Spleen (tissue), 11 donors: ENCODE data around the gene GMDS. TPM values are rescaled to one million over a fixed set of nuclear protein-coding genes. Genes with fewer than 3 reads are reported as not detected.

Source experiments
- DNase-seq: peaks from one replicate; pipeline ENCODE4 v3.0.0-alpha.2; 2020
- H3K27ac ChIP-seq, 8 donors: fragments of 200-600 bp; sonication (generic) in 7 of 8; 1 replicate in 4 of 8; 2 replicates in 4 of 8; pipeline versions ENCODE4 v1.5.0 to v1.8.0; 2016 to 2021; ENCODE audit warnings: inconsistent platforms in 4 of 8, mild to moderate bottlenecking in 4 of 8, moderate library complexity in 1 of 8
- H3K27me3 ChIP-seq, 7 donors: fragments of 200-600 bp; sonication (generic) in 6 of 7; replicated peaks in 1 of 7; 1 replicate in 4 of 7; 2 replicates in 3 of 7; pipeline versions ENCODE4 v1.5.0 to v1.8.0; 2016 to 2021; ENCODE audit warnings: inconsistent platforms in 3 of 7, mild to moderate bottlenecking in 1 of 7
- H3K36me3 ChIP-seq, 6 donors: fragments of 200-600 bp; sonication (generic) in 5 of 6; 1 replicate in 4 of 6; 2 replicates in 2 of 6; pipeline versions ENCODE4 v1.5.0 to v1.8.0; 2016 to 2021; ENCODE audit warnings: inconsistent platforms in 2 of 6
- H3K4me1 ChIP-seq, 6 donors: fragments of 200-600 bp; sonication (generic) in 5 of 6; 1 replicate in 3 of 6; 2 replicates in 3 of 6; pipeline versions ENCODE4 v1.5.0 to v1.8.0; 2016 to 2021; ENCODE audit warnings: inconsistent platforms in 3 of 6
- H3K4me3 ChIP-seq, 8 donors: fragments of 200-600 bp; sonication (generic) in 7 of 8; 1 replicate in 4 of 8; 2 replicates in 4 of 8; pipeline versions ENCODE4 v1.5.0 to v1.8.0; 2016 to 2021; ENCODE audit warnings: inconsistent platforms in 4 of 8, mild to moderate bottlenecking in 4 of 8, moderate library complexity in 2 of 8
- H3K9me3 ChIP-seq, 8 donors: fragments of 200-600 bp; sonication (generic) in 7 of 8; 1 replicate in 4 of 8; 2 replicates in 4 of 8; pipeline versions ENCODE4 v1.5.0 to v1.8.0; 2016 to 2021; ENCODE audit warnings: inconsistent platforms in 4 of 8
- CTCF ChIP-seq, 11 experiments: fragments of 200-600 bp in 7 of 11; fragments of 450-650 bp in 4 of 11; sonication (generic) in 4 of 11; IDR thresholded peaks in 8 of 11; conservative IDR thresholded peaks in 3 of 11; 1 replicate in 7 of 11; 2 replicates in 4 of 11; pipeline versions ENCODE4 v1.4.0 to v1.8.0; 2016 to 2021; ENCODE audit warnings: antibody characterized with exemption in 11 of 11, inconsistent platforms in 4 of 11, mild to moderate bottlenecking in 1 of 11
- POLR2A ChIP-seq, 3 donors: fragments of 450-650 bp; IDR thresholded peaks; one replicate each; pipeline ENCODE4 v1.5.1; 2017; ENCODE audit warnings: antibody characterized with exemption in 3 of 3, mild to moderate bottlenecking in 1 of 3
- POLR2AphosphoS5 ChIP-seq, 3 donors: sonication (generic); formaldehyde crosslinking; IDR thresholded peaks; one replicate each; pipeline ENCODE4 v1.5.1; 2017; ENCODE audit warnings: antibody characterized with exemption in 3 of 3
- WGBS, 5 donors: extraction: QIAGEN DNeasy Blood & Tissue Kit in 3 of 5; methylation state at CpG; one replicate each; pipeline versions ENCODE4 v1.1.5 to v1.1.7; 2013 to 2018; 5-methylcytosine and 5-hydroxymethylcytosine counted together
- intact Hi-C: fragments of 100-400 bp; cut with DNase I; formaldehyde crosslinking; loops from one replicate; pipeline ENCODE4 v1.15.0; 2023; ENCODE audit warnings: low total_unique reads
- polyA plus RNA-seq, 3 donors: library from polyadenylated mRNA; stranded (reverse); fragments of 200-250 nt; gene quantifications; one replicate each; pipeline ENCODE4 v1.2.1, GENCODE V29; 2013
- total RNA-seq, 7 donors: library from RNA; depleted of rRNA in 3 of 7; stranded (reverse); fragments of >200 nt in 3 of 7; fragmentation: NEBNext Ultra II Directional in 4 of 7; extraction: Animal tissue kit (Norgen Biotek cat#: 25700) in 4 of 7; gene quantifications; one replicate each; pipeline versions ENCODE4 v1.1.0 to v1.2.1, GENCODE V29; 2016 to 2021
- donor health status: healthy with polysubstance abuse.
- donor health status: DM: no; HTN: no; CAD: no; lungs with moderate emphysema.
- donor health status: DM: no; HTN: no; CAD: no.
- donor health status: Bipolar disorder and iron deficiency.
- donor health status: healthy.
- donor health status: DM: no; HTN: no; CAD: no.
- donor health status: DM: yes; HTN: yes; CAD: no.

The GMDS gene
- total and polyA plus RNA-seq, 10 donors: 9.1 to 30.8 (median 17.7) TPM

- H3K36me3 ChIP-seq: no peaks in the 10 kb centered on the region
- peaks cover 0 to 14% (median 8%) of the 10 kb centered on the region in 6 donors for H3K4me1 ChIP-seq
- TF ChIP-seq CTCF (IDR thresholded peaks at IDR 0.05 in 8 of 11, conservative IDR thresholded peaks at IDR 0.05 in 3 of 11): no peak
- TF ChIP-seq POLR2AphosphoS5 (IDR thresholded peaks at IDR 0.05): no peak
- TF ChIP-seq POLR2A (IDR thresholded peaks at IDR 0.05): no peak
- no peaks in the 10 kb centered on the region for H3K9me3 ChIP-seq
- intact Hi-C loops: no loop called here
- no peaks in the 10 kb centered on the region for H3K27me3 ChIP-seq
- no peak for DNase-seq
- 39 to 55% (median 45%) methylated on average over 2 of the region's 2 CpGs for WGBS, 5 donors
- no peak overlapping the region for H3K4me3 ChIP-seq
- peak overlapping the region in 5 of 8 donors; percentile 8 to 61 (median 30) for H3K27ac ChIP-seq
Measured at GRCh38 chr6:1665214-1665613, 580.2 kb downstream of the GMDS start.

- 70 to 96% (median 81%) methylated on average over 5 to 6 of the region's 6 CpGs for WGBS, 5 donors
- Histone ChIP-seq H3K4me1 (peaks cover 0 to 14% (median 8%) of the 10 kb centered on the region in 6 donors), H3K36me3 (no peaks in the 10 kb centered on the region), H3K27ac (no peak overlapping the region), H3K27me3 (no peaks in the 10 kb centered on the region), H3K4me3 (no peak overlapping the region), H3K9me3 (no peaks in the 10 kb centered on the region)
- intact Hi-C loops: no loop called here
- TF ChIP-seq POLR2AphosphoS5 (IDR thresholded peaks at IDR 0.05): no peak
- no peak for TF ChIP-seq CTCF (IDR thresholded peaks at IDR 0.05 in 8 of 11, conservative IDR thresholded peaks at IDR 0.05 in 3 of 11)
- TF ChIP-seq POLR2A (IDR thresholded peaks at IDR 0.05): no peak
- no peak for DNase-seq
Measured at GRCh38 chr6:1664329-1664728, 581.1 kb downstream of the GMDS start.

- WGBS, 5 donors: 96 to 98% (median 97%) methylated on average over 5 of the region's 5 CpGs
- no peak for TF ChIP-seq CTCF (IDR thresholded peaks at IDR 0.05 in 8 of 11, conservative IDR thresholded peaks at IDR 0.05 in 3 of 11)
- Histone ChIP-seq H3K27ac (no peak overlapping the region), H3K36me3 (no peaks in the 10 kb centered on the region), H3K4me1 (peaks cover 0 to 14% (median 8%) of the 10 kb centered on the region in 6 donors), H3K9me3 (no peaks in the 10 kb centered on the region), H3K27me3 (no peaks in the 10 kb centered on the region), H3K4me3 (no peak overlapping the region)
- intact Hi-C loops: no loop called here
- DNase-seq: no peak
Measured at GRCh38 chr6:1663511-1663910, 581.9 kb downstream of the GMDS start.

- intact Hi-C loops: no loop called here
- no peak overlapping the region for H3K27ac ChIP-seq
- no peaks in the 10 kb centered on the region for H3K27me3 ChIP-seq
- no peak for DNase-seq
- peaks cover 0 to 14% (median 8%) of the 10 kb centered on the region in 6 donors for H3K4me1 ChIP-seq
- no peaks in the 10 kb centered on the region for H3K36me3 ChIP-seq
- no peaks in the 10 kb centered on the region for H3K9me3 ChIP-seq
- H3K4me3 ChIP-seq: no peak overlapping the region
- TF ChIP-seq CTCF (IDR thresholded peaks at IDR 0.05 in 8 of 11, conservative IDR thresholded peaks at IDR 0.05 in 3 of 11) (no peak), POLR2AphosphoS5 (IDR thresholded peaks at IDR 0.05) (no peak), POLR2A (IDR thresholded peaks at IDR 0.05) (no peak)
Measured at GRCh38 chr6:1662534-1662933, 582.9 kb downstream of the GMDS start.
